Measurements from ENCODE around the gene SYNE1.

DNA sequence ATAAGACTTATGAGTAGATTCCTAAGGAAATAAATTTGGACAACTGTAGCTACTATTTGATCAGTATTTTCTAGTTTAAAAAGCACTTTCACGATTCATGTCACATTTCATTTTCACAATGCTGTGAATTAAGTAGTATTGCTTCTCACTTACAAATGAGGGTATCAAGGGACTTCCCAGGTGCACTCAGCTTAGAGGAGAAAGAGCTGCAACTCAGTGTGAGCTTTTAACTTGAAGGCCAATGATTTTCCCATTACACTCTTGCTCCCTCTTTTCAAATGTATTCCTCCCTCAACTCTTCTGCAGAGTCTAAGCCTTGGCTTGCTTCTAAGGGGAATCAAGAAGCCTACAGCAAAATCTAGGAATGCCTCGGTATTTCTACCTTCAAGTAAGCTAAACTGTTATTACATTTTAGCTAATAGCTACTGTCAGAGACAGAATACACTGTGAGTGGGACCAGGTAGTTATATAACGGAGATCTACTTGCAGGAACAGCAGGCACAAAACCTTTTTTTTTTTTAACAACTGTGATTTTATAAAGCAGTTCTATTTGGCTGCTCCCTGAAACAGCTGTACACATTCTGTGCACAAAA is 339.0 kb downstream of the SYNE1 start:
- TF ChIP-seq, protein P1, sequence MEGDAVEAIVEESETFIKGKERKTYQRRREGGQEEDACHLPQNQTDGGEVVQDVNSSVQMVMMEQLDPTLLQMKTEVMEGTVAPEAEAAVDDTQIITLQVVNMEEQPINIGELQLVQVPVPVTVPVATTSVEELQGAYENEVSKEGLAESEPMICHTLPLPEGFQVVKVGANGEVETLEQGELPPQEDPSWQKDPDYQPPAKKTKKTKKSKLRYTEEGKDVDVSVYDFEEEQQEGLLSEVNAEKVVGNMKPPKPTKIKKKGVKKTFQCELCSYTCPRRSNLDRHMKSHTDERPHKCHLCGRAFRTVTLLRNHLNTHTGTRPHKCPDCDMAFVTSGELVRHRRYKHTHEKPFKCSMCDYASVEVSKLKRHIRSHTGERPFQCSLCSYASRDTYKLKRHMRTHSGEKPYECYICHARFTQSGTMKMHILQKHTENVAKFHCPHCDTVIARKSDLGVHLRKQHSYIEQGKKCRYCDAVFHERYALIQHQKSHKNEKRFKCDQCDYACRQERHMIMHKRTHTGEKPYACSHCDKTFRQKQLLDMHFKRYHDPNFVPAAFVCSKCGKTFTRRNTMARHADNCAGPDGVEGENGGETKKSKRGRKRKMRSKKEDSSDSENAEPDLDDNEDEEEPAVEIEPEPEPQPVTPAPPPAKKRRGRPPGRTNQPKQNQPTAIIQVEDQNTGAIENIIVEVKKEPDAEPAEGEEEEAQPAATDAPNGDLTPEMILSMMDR (IDR thresholded peaks at IDR 0.05): no peak
- no peak for TF ChIP-seq POLR2A (IDR thresholded peaks at IDR 0.05)

Data from sigmoid colon (tissue), 3 donors.